H1 (cell line): Measurements from ENCODE around the gene TEX2. TPM values are rescaled to one million over a fixed set of nuclear protein-coding genes. Genes with fewer than 3 reads are reported as not detected.

Source experiments
- BACH1 ChIP-seq: IDR thresholded peaks from 2 replicates; pipeline ENCODE4 v1.6.1; 2012; ENCODE audit warnings: low read length, improper control_type of control experiment
- CHD7 ChIP-seq: fragments of 300-600 bp; sonication (generic); IDR thresholded peaks from 2 replicates; pipeline ENCODE4 v1.7.1; 2012; ENCODE audit warnings: low read length, moderate library complexity, mild to moderate bottlenecking, inconsistent platforms; ENCODE audit not compliant: insufficient replicate concordance
- SIRT6 ChIP-seq: IDR thresholded peaks from one replicate; pipeline ENCODE4 v1.7.1; 2012; ENCODE audit warnings: low read length, inconsistent platforms
- SIX5 ChIP-seq: IDR thresholded peaks from 2 replicates; pipeline ENCODE4 v1.6.1; 2011; ENCODE audit warnings: mild to moderate bottlenecking, low read depth, low read length
- polyA plus RNA-seq, 7 experiments: library from polyadenylated mRNA; depleted of rRNA in 3 of 7; stranded (reverse) in 5 of 7; unstranded in 2 of 7; fragments of >200 nt in 5 of 7; fragments of 200-250 nt in 2 of 7; gene quantifications; 1 replicate in 5 of 7; 2 replicates in 1 of 7; 4 replicates in 1 of 7; pipeline versions ENCODE4 v1.2.1 to v1.2.3, GENCODE V29; 2011 to 2013; ENCODE audit warnings: missing spikeins in 2 of 7, mixed read lengths in 2 of 7
- total RNA-seq: library from RNA; stranded (reverse); fragmentation: NEBNext Ultra II Directional; extraction: Animal tissue kit (Norgen Biotek cat#: 25700); gene quantifications from 2 replicates; pipeline ENCODE4 v1.2.1, GENCODE V29; 2021

Gene TEX2
- total and polyA plus RNA-seq, 2 of the 8 experiments (the other 6 are each of a cell fraction or from before 2014, with no cell fraction given), result 6.1 to 15.6 TPM

GRCh38 chr17:64188088-64188487 is 75.0 kb downstream of the TEX2 start (continued):
- TF ChIP-seq BACH1 (no peak), CHD7 (no peak), SIRT6 (no peak), SIX5 (no peak)
- TF ChIP-seq, all 59 proteins: peak for 0
